Measurements from ENCODE around the gene RPL35A.
"Not testable (repeated sequence)": the region's sequence is repeated elsewhere in the genome, so short reads cannot be mapped to it uniquely, and the experiment has no call there.

Gene RPL35A

GRCh38 chr3:197951392-197951990 lies 1.5 kb downstream of the RPL35A start:
- no peak for DNase-seq (ENCODE audit: low read depth in 2 of 3, low spot score in 2 of 3)

- DNase-seq (ENCODE audit: low read depth in 2 of 3, low spot score in 2 of 3) = no peak
Measured at GRCh38 chr3:197952440-197952839, 2.5 kb downstream of the RPL35A start.

- DNase-seq (ENCODE audit: low read depth in 2 of 3, low spot score in 2 of 3) = no peak
Measured at GRCh38 chr3:197953325-197953724, 3.3 kb downstream of the RPL35A start.

- DNase-seq (ENCODE audit: low read depth in 2 of 3, low spot score in 2 of 3) = no peak
Measured at GRCh38 chr3:197953881-197954280, 3.9 kb downstream of the RPL35A start.

- DNase-seq (ENCODE audit: low read depth in 2 of 3, low spot score in 2 of 3) = no peak
Measured at GRCh38 chr3:197955892-197956477, 6.0 kb downstream of the RPL35A start.

GRCh38 chr3:197956626-197956988 lies 6.6 kb downstream of the RPL35A start:
- no peak for DNase-seq (ENCODE audit: low read depth in 2 of 3, low spot score in 2 of 3)

GRCh38 chr3:197957790-197958133 lies 7.8 kb downstream of the RPL35A start:
- DNase-seq (ENCODE audit: low read depth in 2 of 3, low spot score in 2 of 3) = no peak

- no peak for DNase-seq (ENCODE audit: low read depth in 2 of 3, low spot score in 2 of 3)
Measured at GRCh38 chr3:197958346-197958745, 8.4 kb downstream of the RPL35A start.

- DNase-seq (ENCODE audit: low read depth in 2 of 3, low spot score in 2 of 3) = not testable (repeated sequence)
Measured at GRCh38 chr3:197958848-197959247, 8.9 kb downstream of the RPL35A start.

- DNase-seq (ENCODE audit: low read depth in 2 of 3, low spot score in 2 of 3) = no peak
Measured at GRCh38 chr3:197959500-197959890, 9.5 kb downstream of the RPL35A start.

GRCh38 chr3:197959891-197960693 lies 10.1 kb downstream of the RPL35A start, which contains the start of gene LMLN:
TSS of gene LMLN (plus strand) at chr3:197960217. CDS start at chr3:197960246, 29 bp downstream.
- DNase-seq (ENCODE audit: low read depth in 2 of 3, low spot score in 2 of 3) = peak; percentile 71 to 89 (median 80)

- DNase-seq (ENCODE audit: low read depth in 2 of 3, low spot score in 2 of 3) = no peak
Measured at GRCh38 chr3:197960694-197961581, 10.9 kb downstream of the RPL35A start.

- no peak for DNase-seq (ENCODE audit: low read depth in 2 of 3, low spot score in 2 of 3)
Measured at GRCh38 chr3:197961582-197961945, 11.6 kb downstream of the RPL35A start.

GRCh38 chr3:197963019-197963637 lies 13.1 kb downstream of the RPL35A start:
- no peak for DNase-seq (ENCODE audit: low read depth in 2 of 3, low spot score in 2 of 3)

- not testable (repeated sequence) for DNase-seq (ENCODE audit: low read depth in 2 of 3, low spot score in 2 of 3)
Measured at GRCh38 chr3:197967337-197967989, 17.5 kb downstream of the RPL35A start.

GRCh38 chr3:197970588-197970987 lies 20.6 kb downstream of the RPL35A start:
- DNase-seq (ENCODE audit: low read depth in 2 of 3, low spot score in 2 of 3) = no peak

GRCh38 chr3:197974016-197974415 lies 24.0 kb downstream of the RPL35A start:
- DNase-seq (ENCODE audit: low read depth in 2 of 3, low spot score in 2 of 3) = no peak

GRCh38 chr3:197975311-197975710 lies 25.3 kb downstream of the RPL35A start:
- no peak for DNase-seq (ENCODE audit: low read depth in 2 of 3, low spot score in 2 of 3)

GRCh38 chr3:197983076-197983475 lies 33.1 kb downstream of the RPL35A start:
- no peak for DNase-seq (ENCODE audit: low read depth in 2 of 3, low spot score in 2 of 3)

- DNase-seq (ENCODE audit: low read depth in 2 of 3, low spot score in 2 of 3) = no peak
Measured at GRCh38 chr3:197989651-197990050, 39.7 kb downstream of the RPL35A start.

GRCh38 chr3:197994736-197995135 lies 44.7 kb downstream of the RPL35A start:
- no peak for DNase-seq (ENCODE audit: low read depth in 2 of 3, low spot score in 2 of 3)
